ENCODE data around the gene PDZD2.

PDZD2 gene

DNA sequence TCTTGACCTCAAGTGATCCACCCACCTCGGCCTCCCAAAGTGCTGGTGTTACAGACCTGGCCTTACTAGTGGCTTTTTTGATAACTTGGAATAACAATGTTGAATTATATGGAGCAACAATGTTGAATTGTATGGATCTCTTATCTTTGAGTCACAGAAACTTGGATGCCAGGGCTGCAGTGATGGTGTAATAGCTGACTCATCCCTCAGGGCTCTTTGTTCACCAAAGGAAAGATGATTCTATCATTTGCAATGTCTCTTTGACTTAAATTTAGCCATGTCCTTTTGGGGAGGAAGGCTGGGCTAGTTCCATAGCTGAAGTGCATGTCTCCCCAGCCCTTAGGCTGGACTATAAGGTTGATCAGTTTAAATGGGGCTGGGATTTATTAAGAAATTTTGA, 172.3 kb downstream of the PDZD2 start:
- Histone ChIP-seq H3K9ac (no peak overlapping the region), H3K36me3 (ENCODE audit: control insufficient read depth, insufficient read depth, low read length) (no peaks in the 10 kb centered on the region), H3K9me3 (ENCODE audit: control insufficient read depth, low read length) (no peaks in the 10 kb centered on the region), H2AFZ (no peak overlapping the region), H3K79me2 (no peaks in the 10 kb centered on the region), H3K27ac (no peak overlapping the region), H3K4me2 (ENCODE audit: low read length) (no peak overlapping the region), H3K27me3 (ENCODE audit: control insufficient read depth, insufficient read depth, low read length) (no peaks in the 10 kb centered on the region), H3K4me3 (ENCODE audit: low read depth, low read length) (no peak overlapping the region), H3K4me1 (no peaks in the 10 kb centered on the region)
- TF ChIP-seq, protein P1, sequence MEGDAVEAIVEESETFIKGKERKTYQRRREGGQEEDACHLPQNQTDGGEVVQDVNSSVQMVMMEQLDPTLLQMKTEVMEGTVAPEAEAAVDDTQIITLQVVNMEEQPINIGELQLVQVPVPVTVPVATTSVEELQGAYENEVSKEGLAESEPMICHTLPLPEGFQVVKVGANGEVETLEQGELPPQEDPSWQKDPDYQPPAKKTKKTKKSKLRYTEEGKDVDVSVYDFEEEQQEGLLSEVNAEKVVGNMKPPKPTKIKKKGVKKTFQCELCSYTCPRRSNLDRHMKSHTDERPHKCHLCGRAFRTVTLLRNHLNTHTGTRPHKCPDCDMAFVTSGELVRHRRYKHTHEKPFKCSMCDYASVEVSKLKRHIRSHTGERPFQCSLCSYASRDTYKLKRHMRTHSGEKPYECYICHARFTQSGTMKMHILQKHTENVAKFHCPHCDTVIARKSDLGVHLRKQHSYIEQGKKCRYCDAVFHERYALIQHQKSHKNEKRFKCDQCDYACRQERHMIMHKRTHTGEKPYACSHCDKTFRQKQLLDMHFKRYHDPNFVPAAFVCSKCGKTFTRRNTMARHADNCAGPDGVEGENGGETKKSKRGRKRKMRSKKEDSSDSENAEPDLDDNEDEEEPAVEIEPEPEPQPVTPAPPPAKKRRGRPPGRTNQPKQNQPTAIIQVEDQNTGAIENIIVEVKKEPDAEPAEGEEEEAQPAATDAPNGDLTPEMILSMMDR (IDR thresholded peaks at IDR 0.05), result no peak

DNA sequence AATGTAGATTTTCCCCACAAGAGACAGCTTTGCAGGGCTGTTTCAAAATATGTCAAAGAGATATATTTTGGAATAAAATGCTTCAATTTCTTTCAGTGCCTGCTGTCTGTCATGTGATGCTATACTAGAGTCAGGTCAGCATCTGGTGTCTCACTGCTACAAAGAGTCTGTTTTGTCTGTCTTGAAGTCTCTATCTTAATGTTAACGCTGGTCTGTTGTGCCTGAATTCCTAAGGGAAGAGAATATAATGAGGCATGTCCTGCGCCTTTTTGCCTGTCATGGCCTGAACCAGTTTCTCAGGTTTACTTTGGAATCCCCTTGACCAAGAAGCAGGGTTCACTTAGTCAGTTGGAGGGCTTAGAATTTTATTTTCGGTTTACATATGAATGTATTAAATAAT, 176.4 kb downstream of the PDZD2 start:
- Histone ChIP-seq H3K9ac (no peak overlapping the region), H3K4me2 (ENCODE audit: low read length) (no peak overlapping the region), H2AFZ (no peak overlapping the region), H3K4me3 (ENCODE audit: low read depth, low read length) (no peak overlapping the region), H3K9me3 (ENCODE audit: control insufficient read depth, low read length) (no peaks in the 10 kb centered on the region), H3K4me1 (no peaks in the 10 kb centered on the region), H3K36me3 (ENCODE audit: control insufficient read depth, insufficient read depth, low read length) (no peaks in the 10 kb centered on the region), H3K27ac (no peak overlapping the region), H3K79me2 (no peaks in the 10 kb centered on the region), H3K27me3 (ENCODE audit: control insufficient read depth, insufficient read depth, low read length) (no peaks in the 10 kb centered on the region)
- TF ChIP-seq, protein P1 (IDR thresholded peaks at IDR 0.05), result no peak

DNA sequence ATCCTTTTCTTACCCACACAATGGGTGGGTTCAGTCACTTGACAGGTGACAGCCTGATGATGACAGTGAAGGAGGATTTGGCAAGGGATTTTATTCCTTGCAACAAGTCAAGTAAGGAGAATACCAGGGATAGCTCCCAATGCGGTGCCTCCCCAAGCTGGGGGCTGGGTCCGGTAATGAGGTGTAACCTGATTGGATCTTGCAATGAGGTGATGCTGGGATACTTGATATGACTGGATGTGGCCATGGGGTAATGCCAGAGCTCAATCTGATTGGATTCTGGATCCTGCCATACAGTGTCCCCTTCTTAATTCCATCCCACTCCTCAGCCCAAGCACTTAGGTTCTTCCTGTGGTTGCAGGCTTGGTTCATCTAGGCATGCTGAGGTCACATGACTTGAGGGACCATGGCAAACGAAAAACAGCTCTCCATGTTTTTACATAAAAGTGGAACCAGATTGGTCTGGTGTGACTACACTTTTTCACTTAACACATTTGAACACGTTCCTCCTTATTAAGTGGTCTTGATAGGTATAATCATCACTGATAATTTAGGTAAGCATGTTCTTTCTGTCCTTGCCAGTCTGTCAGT, 181.1 kb downstream of the PDZD2 start:
- no peak overlapping the region for H3K27ac ChIP-seq
- no peak overlapping the region for H3K4me3 ChIP-seq (ENCODE audit: low read depth, low read length)
- H3K9me3 ChIP-seq (ENCODE audit: control insufficient read depth, low read length), result no peaks in the 10 kb centered on the region
- H3K9ac ChIP-seq, result no peak overlapping the region
- H3K4me2 ChIP-seq (ENCODE audit: low read length), result no peak overlapping the region
- no peak overlapping the region for H2AFZ ChIP-seq
- H3K4me1 ChIP-seq, result no peaks in the 10 kb centered on the region
- no peaks in the 10 kb centered on the region for H3K79me2 ChIP-seq
- no peaks in the 10 kb centered on the region for H3K36me3 ChIP-seq (ENCODE audit: control insufficient read depth, insufficient read depth, low read length)
- H3K27me3 ChIP-seq (ENCODE audit: control insufficient read depth, insufficient read depth, low read length), result no peaks in the 10 kb centered on the region
- TF ChIP-seq, protein P1 (IDR thresholded peaks at IDR 0.05), result no peak

DNA sequence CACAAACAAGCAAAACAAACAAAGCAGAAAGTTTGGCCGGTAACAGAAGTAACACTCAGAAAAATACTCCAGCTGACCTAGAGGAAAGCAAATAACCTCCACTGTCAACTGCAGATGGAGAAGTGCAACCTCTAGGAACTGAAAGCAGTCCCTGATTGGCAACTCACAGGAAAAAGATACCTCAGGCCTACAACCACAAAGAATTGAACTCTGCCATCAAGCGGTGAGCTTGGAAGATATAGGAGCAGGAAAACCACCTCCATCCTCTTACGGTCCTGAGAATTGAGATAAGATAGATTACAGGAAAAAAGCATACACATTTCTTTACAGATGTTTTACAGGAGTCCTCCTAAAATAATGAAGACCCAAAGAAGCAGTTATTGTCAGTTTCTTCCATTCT, 184.5 kb downstream of the PDZD2 start:
- H3K4me2 ChIP-seq (ENCODE audit: low read length), result no peak overlapping the region
- H3K36me3 ChIP-seq (ENCODE audit: control insufficient read depth, insufficient read depth, low read length), result no peaks in the 10 kb centered on the region
- H3K27ac ChIP-seq, result no peak overlapping the region
- no peak overlapping the region for H2AFZ ChIP-seq
- no peaks in the 10 kb centered on the region for H3K79me2 ChIP-seq
- TF ChIP-seq, protein P1 (IDR thresholded peaks at IDR 0.05), result no peak
- H3K4me3 ChIP-seq (ENCODE audit: low read depth, low read length), result no peak overlapping the region
- H3K9ac ChIP-seq, result no peak overlapping the region
- H3K27me3 ChIP-seq (ENCODE audit: control insufficient read depth, insufficient read depth, low read length), result no peaks in the 10 kb centered on the region
- no peaks in the 10 kb centered on the region for H3K4me1 ChIP-seq
- no peaks in the 10 kb centered on the region for H3K9me3 ChIP-seq (ENCODE audit: control insufficient read depth, low read length)

DNA sequence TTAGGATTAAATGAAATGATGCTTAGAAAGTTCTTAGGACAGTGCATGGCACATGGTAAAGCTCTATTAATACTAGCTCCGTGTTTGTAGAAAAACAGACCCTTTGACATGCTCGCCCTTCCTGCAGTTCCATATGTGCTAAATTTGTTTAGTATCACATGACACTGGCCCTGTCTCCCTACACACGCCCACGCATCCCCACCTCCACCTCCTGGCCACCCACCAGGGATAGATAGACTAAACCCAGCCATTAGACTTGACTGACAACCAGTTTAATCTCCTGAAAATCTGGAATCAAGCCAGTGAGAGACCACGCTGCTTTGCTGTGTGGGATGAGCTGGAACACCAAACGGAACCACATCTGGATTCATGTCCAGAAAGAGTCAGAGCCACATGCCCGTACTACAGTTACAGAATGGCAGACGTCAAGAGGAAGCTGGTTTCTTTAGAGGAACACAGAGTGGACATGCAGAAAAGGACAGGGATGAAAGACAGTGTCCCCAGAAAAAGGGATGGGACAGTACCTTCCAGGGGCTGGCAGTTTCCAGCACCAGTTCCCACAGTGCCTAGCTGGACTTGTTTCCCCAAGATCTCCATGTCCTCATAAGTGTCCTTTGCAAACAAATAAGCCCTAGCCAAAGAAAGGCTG, 186.1 kb downstream of the PDZD2 start:
- H2AFZ ChIP-seq, result no peak overlapping the region
- H3K4me3 ChIP-seq (ENCODE audit: low read depth, low read length), result no peak overlapping the region
- no peaks in the 10 kb centered on the region for H3K79me2 ChIP-seq
- H3K9ac ChIP-seq, result no peak overlapping the region
- no peaks in the 10 kb centered on the region for H3K9me3 ChIP-seq (ENCODE audit: control insufficient read depth, low read length)
- H3K4me2 ChIP-seq (ENCODE audit: low read length), result no peak overlapping the region
- no peaks in the 10 kb centered on the region for H3K4me1 ChIP-seq
- no peaks in the 10 kb centered on the region for H3K36me3 ChIP-seq (ENCODE audit: control insufficient read depth, insufficient read depth, low read length)
- no peaks in the 10 kb centered on the region for H3K27me3 ChIP-seq (ENCODE audit: control insufficient read depth, insufficient read depth, low read length)
- H3K27ac ChIP-seq, result no peak overlapping the region
- TF ChIP-seq, protein P1 (IDR thresholded peaks at IDR 0.05), result no peak
